GM18867 (cell line): ENCODE measurements around the gene KLHL12.

Experiments
- ATAC-seq: cut with Tn5 transposase; IDR thresholded peaks from one replicate; pipeline ENCODE4 v1.9.1; 2021; ENCODE audit warnings: mild to moderate bottlenecking, moderate library complexity; ENCODE audit not compliant: unreplicated experiment

KLHL12 gene

DNA sequence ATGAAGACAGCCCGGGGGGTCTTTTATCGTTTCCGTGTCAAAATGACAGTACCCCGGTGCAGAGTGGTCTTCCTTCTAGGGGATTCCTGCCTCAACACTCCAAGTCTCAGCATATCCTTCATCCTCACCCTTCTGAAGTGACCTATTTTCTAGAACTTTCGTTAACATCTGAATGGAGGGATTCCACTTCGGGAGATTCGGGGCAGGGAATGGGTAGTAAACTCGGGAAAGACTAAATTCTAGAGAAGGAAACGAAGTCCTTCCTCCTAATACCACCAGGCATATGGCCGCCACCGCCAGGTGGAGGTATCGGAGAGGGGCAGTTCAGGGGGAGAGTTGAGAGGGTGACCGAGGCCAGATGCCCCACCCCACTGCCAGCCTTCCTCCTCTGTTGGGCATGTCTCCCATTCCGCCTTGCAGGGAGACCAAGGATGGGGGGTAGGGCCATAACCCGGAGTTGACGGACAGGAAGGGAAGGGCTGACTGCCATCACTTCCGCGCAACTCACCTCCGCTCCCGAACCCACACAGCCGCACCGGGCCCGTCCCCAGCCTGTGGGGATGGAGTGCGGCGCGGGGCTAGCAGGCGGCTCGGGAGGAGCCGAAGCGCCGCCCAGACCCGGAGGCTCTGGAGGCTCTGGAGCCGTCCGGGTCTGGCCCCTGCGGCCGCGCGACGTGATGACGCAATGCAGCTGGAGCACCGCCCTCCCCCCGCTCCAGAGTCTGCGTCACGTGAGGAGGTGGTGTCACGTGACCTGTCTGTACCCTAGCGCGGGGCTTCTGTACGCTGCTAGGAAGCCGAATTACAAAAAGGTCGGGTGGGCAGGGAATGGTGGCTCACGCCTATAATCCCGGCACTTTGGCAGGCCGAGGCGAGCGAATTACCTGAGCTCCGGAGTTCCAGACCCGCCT lies at the start of gene KLHL12:
Gene KLHL12 (minus strand): TSS at position 654 of the 911 bp plus-strand sequence. CDS start 2,072 bp downstream, outside the sequence.
- peak; percentile 92 for ATAC-seq

DNA sequence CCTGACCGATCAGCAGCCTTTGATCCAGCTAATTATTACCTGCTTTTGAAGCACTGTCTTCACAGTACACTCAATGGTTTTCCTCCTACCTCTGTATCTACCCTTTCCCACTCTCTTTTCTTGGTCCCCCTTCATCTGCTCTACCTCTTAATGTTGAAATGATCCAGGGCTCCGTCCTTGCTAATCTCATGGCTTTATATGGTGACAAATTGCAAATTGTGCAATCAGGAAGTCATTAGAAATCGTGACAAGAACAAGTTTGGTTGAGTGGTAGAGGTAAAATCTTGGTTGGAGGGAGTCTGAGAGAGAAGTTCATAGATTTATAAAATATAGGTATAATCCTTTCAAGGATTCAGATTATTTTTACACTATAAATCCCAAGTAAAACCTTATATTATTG lies 49.6 kb upstream of the KLHL12 start:
- no peak for ATAC-seq

GRCh38 chr1:202974856-202975255 lies 47.8 kb upstream of the KLHL12 start:
- no peak for ATAC-seq

DNA sequence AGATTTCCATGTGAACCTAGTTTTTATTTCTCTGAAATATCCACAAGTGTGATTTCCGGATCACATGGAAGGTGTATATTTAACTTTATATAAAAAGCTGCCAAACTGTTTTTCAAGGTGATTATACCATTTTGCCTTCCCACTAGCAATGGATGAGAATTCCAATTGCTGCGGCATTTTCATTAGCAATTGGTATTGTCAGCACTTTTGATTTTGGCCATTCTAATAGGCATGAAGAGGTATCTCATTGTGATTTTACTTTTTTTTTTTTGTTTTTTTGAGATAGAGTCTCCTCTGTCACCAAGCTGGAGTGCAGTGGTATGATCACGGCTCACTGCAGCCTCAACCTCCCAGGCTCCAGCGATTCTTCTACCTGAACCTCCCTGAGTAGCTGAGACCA lies 45.0 kb upstream of the KLHL12 start:
- ATAC-seq, result no peak

GRCh38 chr1:202968895-202969295 lies 41.9 kb upstream of the KLHL12 start:
- ATAC-seq, result peak; percentile 51

GRCh38 chr1:202968351-202968750 lies 41.3 kb upstream of the KLHL12 start:
- no peak for ATAC-seq

DNA sequence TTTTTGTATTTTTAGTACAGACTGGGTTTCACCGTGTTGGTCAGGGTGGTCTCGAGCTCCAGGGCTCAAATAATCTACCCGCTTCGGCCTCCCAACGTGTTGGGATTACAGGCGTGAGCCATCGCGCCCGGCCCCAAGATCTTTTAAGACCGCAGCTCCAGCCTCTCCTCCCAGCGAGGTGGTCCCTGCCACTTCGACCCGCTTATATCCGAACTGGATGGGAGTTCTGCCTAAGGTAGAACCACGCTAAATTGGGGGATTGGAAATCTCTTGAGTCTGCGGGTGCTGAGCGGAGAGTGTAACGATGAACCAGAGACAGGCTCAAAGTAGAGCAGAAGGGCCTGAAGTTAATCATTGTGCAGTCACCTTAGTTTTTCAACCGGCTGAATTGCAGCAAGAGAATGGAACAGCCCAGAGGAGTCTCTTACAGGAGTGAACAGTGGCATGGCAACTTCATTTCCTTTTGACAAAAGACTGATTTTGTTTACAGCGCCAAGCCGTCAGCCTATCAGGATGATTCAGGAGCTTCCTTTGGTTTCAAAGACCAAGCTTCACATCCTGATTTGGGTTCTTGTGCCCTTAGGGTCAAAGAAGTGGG lies 40.7 kb upstream of the KLHL12 start:
- peak; percentile 9 for ATAC-seq

GRCh38 chr1:202966006-202966898 lies 39.2 kb upstream of the KLHL12 start:
- ATAC-seq, result peak; percentile 5

- no peak for ATAC-seq
These were observed 38.4 kb upstream of the KLHL12 start for GRCh38 chr1:202965422-202965821.

DNA sequence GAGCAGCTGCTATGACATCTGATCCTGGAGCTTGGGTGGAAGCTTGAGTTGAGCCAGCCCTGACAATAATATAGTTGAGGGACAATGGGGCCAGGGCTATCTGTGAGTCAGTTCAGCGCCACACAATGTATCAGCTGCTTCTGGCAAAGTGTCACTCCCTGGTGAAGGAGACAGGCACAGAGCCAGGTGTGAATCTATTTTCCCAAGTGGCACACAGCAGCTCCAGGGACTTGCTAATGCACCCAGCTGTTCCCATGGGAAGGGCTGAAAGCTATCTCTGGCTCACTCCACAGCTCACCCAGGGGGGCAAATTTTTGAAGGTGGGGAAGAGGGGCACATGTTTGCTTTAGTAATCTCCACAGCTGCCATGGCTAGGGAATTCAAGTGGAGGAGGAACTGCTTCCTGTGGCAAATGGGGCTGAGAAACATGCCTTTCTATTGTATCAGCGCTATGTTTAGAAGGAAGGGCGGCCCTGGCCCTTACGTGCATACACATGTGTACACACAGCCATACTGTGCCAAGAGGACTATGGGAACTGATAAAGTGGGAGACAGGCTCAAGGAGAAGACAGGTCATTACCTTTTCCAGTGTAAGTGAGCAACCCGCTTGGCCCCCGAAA lies 37.9 kb upstream of the KLHL12 start:
- ATAC-seq, result no peak

GRCh38 chr1:202961220-202961880 lies 34.3 kb upstream of the KLHL12 start:
- ATAC-seq, result no peak

DNA sequence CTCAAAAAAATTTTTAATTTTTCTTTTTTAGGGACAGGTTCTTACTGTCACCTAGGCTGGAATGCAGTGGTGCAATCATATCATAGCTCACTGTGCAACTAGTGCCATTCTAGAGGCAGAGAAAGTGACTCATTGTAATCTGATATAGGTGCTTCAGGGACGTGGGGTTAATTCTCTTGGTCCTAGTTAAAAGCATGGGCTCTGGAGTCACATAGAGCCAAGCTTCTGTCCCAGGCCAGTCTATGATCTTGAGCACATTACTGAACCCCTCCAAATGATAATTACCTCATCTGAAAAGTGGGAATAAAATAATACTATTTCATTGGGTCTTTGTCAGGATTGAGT lies 32.2 kb upstream of the KLHL12 start:
- no peak for ATAC-seq

DNA sequence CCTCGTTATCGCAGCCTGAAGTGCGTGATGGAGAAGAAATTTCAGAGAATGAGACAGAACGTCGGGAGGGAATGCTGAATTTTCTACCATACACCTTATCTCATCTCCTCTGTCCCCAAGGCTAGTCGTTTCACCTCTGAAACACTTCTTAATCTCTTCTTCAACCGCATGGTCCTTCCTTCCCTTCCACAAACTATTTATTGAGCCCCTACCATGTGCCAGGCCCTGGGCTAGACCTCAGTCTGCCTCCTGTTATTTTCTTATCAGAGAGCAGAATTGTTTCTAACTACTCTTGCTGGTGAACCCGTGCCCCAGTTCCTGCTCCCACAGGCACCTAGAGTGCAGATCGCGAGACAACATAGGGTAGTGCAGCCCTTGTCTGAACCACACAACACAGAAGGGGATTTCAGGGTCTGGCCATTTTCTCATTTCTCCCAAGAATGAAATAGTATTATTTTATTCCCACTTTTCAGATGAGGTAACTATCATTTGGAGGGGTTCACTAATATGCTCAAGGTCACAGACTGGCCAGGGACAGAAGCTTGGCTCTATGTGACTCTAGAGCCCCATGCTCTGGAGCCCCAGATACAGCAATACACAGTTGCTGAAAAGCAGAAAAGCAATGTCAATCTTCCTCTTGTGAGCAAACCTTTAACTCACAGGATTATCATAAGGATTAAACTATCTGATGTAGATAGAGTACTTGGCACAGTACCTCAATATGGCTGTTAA lies 31.7 kb upstream of the KLHL12 start:
- peak; percentile 1 for ATAC-seq

DNA sequence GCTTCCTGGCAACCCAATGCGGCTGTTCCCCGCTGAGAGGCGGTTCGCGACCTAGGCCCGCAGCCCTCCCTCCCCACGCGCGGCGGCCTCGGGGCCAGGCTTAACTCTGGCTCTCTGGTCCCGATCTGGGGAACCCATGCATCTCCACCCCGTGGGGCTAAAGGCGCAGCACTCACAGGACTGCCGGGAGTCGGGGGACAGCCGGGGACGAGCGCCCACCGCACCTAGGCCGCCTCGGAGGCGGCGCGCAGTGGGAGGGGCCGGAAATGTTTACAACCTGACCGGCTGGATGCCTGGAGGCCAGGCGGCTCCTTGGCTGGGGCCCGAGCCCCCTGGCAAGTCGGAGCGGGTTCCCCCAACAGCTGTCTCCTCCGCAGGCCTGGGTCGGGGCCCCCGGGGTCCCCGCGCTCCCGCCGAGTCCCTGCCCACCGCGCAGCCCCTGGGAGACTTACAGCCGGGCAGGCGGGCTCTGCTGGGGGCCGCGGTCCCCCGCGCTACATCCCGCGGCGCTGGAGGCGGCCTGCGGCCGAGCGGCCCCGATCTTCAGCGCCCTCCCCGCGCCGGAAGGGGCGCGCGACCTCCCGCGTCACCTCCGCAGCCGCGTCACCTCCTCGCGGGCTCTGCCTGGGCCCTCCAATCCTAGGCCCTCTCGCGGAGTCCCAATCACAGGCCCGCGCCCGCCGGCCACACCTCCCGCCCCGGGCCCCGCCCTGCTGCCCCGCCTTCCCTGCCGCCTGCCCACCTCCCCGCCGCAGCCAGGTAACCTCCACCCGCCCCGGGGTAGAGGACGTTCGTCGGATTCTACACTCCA lies 30.9 kb upstream of the KLHL12 start, which contains the start of gene ADIPOR1:
Gene ADIPOR1 (minus strand): TSS at position 580 of the 811 bp plus-strand sequence. CDS start 7,242 bp downstream, outside the sequence.
- peak; percentile 96 for ATAC-seq

GRCh38 chr1:202956969-202957368 lies 29.9 kb upstream of the KLHL12 start:
- no peak for ATAC-seq

DNA sequence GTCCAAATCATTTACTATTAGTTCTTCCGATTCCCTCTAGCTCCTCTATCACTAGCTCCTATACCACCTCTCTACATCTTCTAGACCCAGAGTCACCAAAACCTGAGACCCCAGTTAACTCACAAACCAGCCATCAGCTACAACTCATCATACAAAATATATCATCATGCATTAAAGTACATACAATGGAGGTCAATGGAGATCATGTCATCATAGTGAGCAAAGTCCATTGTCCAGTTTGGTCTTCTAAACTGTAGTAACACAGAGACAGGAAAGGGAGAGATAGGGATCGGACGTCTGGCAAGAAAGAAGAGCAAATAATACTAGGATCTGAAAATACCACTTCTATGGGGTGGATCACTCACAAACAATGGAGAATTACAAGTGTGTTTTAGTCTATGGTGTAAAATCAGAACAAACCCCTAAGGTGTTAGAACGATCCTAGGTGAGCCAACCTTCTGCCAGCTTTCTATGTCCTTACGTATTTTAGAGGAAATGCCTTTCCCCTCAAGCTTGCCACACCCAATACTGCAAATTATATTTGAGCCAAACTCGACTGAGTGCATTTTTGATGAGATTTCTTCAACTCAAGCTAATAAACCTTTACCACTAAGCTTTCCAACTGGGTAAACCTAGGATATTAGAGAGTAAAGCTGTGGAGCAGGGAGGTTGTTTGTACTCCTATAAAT lies 27.2 kb upstream of the KLHL12 start:
- ATAC-seq, result no peak

GRCh38 chr1:202953392-202953791 lies 26.4 kb upstream of the KLHL12 start:
- no peak for ATAC-seq

DNA sequence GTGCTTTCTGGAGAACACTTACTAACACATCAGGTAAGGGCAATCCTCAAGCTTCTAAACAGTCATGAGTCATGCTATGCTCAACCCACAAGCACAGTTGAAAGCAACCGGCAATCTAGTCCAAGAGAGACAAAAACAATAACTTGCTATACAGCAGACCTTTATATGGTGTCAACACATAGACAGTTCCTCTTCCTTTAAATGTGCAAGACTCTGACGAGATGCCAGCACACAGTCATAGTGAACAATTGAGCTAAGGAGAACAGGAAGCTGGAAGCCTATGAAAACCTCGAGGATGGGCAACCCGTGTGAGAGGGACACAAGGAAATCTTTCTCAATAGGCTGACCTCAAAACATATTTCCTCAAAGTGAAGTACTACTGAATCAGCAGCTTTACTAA lies 25.8 kb upstream of the KLHL12 start:
- no peak for ATAC-seq
